Muscle layer of duodenum (tissue), 2 donors: ENCODE data around the gene QPCTL.

Experiments used
- H3K27ac ChIP-seq: one replicate; pipeline ENCODE4 v1.7.0; 2013; ENCODE audit warnings: mild to moderate bottlenecking, low read length
- H3K27me3 ChIP-seq: one replicate; pipeline ENCODE4 v1.7.0; 2013; ENCODE audit warnings: low read depth, mild to moderate bottlenecking, control low read depth, low read length
- H3K36me3 ChIP-seq, 2 donors: one replicate each; pipeline ENCODE4 v1.7.0; 2013; ENCODE audit warnings: low read length in 2 of 2, control low read depth in 1 of 2, mild to moderate bottlenecking in 1 of 2; ENCODE audit not compliant: insufficient read depth in 2 of 2, control insufficient read depth in 1 of 2
- H3K4me1 ChIP-seq, 2 donors: one replicate each; pipeline ENCODE4 v1.7.0; 2013; ENCODE audit warnings: low read length in 2 of 2, mild to moderate bottlenecking in 2 of 2, control low read depth in 1 of 2, moderate library complexity in 1 of 2; ENCODE audit not compliant: insufficient read depth in 2 of 2, control insufficient read depth in 1 of 2
- H3K4me3 ChIP-seq, 2 donors: one replicate each; pipeline ENCODE4 v1.7.0; 2013; ENCODE audit warnings: low read length in 2 of 2, low read depth in 1 of 2, mild to moderate bottlenecking in 1 of 2
- H3K9me3 ChIP-seq, 2 donors: one replicate each; pipeline ENCODE4 v1.7.0; 2013; ENCODE audit warnings: low read length in 2 of 2, control low read depth in 1 of 2, mild to moderate bottlenecking in 1 of 2; ENCODE audit not compliant: control insufficient read depth in 1 of 2
- donor health status: healthy.

QPCTL gene

DNA sequence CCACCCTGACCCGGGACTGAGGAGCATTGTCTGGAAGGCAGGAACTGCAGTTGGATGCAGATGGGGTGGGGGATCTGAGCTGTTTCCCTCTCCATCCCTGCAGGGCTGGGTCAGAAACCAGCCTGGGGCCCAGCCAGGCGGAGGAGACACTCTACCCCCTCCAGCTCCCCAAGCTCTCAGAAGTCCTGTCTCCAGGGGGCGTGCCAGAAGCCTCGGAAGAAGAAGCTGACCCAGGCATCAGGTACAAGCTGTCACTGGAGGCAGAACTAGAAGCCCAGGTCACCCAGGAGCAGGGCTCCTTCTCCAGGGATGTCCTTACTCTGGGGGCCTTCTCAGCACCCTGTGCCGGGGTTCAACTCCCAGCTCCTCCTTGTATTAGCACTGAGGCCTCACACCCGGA is 61.1 kb downstream of the QPCTL start:
- Histone ChIP-seq H3K27me3 (no peaks in the 10 kb centered on the region), H3K4me3 (no peak overlapping the region), H3K36me3 (no peaks in the 10 kb centered on the region), H3K9me3 (no peaks in the 10 kb centered on the region), H3K4me1 (no peaks in the 10 kb centered on the region), H3K27ac (no peak overlapping the region)
